HG02763 (cell line): Measurements from ENCODE around the gene TBXAS1.
"Not testable (repeated sequence)": the region's sequence is repeated elsewhere in the genome, so short reads cannot be mapped to it uniquely, and the experiment has no call there.

ENCODE experiments used
- ATAC-seq: cut with Tn5 transposase; IDR thresholded peaks from one replicate; pipeline ENCODE4 v1.9.1; 2021; ENCODE audit warnings: mild to moderate bottlenecking, moderate library complexity; ENCODE audit not compliant: unreplicated experiment

Gene TBXAS1

DNA sequence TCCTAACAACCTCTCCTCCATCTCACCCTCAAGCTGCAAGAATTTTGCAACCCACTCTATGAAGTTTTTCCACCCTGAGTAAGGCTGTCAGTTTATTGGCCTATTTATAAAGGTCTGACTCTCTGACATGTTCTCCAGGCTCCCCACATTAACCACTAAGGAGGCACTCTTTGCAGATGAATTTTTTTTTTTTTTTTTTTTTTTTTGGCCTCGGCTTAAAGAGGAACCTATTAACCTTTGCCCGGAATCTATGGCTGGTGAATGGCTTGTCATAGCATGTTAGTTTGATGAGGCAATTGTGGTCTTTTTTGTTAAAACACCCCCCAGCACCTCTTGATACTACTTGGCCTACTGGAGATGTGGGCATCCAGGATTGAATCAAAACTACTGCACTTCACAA is 57.1 kb downstream of the TBXAS1 start:
- ATAC-seq: no peak

DNA sequence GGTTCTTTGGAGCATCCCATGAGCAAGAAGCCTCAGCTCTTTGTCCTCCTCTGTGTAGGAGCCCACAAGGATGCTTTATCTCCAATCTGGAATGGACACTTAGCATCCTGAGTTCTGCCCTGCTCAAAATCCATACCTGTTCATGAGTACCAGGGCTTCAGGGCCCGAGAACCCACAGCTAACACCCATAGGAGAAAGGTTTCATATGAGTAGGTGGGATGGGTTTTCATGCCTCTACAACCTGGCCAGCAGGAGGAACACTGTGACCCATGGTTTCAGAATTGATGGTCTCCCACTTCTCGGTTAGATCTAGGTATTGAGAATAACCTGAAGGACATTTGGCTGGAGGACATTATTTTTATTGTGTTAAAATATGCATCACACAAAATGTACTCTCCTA is 57.8 kb downstream of the TBXAS1 start:
- ATAC-seq: peak; percentile 72

DNA sequence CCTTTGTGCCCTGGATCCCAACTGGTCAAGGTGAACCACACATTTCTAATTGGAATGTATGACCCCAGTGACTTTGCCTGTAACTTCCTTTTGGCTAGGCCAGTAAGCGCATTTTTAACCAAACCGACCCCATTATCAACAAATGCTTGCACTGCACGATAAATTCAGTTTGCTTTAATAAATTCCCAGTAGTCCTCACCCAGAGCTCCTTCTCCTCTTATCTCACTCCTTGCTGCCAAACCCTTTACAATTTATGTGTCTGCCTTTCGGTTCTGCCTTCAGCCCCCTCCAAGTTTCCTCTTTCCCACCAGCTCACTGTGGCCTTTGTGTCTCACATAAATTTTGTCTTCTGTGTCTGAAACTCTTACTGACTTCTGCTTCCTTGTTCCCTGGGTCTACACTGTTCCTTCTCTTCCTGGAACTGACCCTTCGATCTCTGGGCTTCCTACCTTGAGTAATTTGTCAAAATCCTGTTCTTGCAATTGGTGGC is 59.0 kb downstream of the TBXAS1 start:
- ATAC-seq: no peak

DNA sequence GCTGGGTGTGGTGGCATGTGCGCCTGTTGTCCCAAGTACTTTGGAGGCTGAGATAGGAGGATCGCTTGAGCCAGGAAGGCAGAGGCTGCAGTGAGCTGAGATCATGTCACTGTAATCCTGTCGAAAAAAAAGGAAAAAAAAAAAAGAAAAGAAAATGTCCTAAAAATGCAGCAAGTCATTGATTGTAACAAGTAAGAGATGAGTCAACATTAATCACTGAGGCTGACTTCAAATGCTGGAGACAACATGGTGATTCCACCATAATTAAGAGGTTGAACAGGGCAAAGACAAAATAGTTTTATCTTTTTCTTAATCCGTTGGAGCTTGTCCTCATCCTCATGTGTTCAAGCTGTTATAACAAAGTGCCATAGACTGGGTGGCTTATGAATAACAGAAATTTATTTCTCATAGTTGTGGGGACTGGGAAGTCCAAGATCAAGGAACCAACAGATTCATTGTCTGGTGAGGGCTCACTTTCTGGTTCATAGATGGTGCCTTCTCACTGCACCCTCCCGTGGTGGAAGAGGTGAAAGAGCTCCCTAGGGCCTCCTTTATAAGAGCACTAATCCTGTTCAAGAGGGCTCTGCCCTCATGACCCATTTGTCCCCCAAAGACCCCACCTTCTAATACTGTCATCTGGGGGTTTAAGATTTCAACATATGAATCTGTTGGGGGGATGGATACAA is 60.3 kb downstream of the TBXAS1 start:
- ATAC-seq: no peak

DNA sequence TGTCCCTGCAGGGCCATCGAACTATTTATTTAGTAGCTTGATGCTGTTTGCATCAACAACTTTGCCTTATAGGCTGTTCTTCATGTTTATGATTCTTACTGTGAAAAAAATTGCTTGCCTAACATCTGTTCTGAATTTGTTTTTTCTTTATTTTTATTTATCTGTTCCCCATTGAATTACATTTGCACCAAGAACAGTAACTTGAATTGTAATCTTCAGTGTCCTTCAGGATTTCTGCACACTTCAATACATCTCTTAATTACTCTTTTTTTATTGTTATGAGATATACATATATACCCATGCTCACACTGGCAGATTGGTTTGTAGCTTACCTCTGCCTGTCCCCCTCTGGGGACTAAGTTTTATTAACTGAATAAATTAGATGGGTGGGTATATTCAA is 64.4 kb downstream of the TBXAS1 start:
- no peak for ATAC-seq

DNA sequence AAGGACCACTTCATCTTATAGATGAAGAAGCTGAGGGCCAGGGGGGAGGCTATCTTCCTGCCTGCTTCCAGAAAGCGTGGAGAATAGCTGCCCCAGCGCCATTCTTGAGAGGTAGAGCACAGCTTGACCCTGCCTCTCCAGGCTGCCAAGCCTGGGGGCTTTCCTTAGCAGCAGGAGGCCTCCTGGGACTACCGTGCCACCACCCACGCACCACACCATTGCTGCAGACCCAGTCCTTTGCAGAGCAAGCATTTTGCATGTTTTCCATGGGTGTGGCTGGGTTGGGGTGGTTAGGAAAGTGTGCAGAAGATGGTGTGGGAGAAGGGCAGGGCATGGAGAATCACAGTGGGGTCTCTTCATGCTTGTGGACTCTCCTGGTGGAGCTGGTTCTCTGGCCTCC is 64.9 kb downstream of the TBXAS1 start:
- peak; percentile 87 for ATAC-seq

DNA sequence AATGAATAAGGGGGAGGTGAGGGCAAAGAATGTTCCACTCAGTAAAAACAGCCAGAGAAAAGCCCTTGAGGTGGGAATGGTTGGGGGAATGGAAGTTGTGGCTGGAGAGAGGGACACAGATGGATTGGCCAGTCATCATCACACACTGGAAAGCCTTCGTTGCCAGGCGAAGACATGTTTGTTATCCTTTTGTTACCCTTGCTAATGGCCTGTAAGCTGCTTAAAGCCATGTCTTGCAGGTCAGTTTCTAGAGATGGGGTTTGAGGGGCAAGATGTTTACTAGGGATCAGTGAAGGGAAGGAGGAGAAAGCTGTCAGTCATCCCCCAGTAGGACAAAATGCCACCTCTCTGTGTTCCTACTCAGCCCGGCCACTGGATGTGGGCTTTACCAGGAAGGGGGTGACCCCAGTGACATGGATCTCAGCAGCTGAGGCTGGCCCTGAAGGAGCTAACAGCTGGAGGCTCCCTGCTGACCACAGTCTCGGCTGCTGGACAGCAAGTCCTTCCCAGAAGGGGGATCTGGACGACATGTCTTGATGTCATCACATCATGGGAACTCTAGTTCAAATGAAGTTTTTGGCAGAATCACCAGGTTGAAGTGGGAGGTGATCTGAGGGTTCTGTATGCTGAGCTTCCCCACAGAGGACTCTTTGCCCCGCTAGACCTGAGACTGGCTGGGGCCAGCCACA is 66.2 kb downstream of the TBXAS1 start:
- no peak for ATAC-seq

DNA sequence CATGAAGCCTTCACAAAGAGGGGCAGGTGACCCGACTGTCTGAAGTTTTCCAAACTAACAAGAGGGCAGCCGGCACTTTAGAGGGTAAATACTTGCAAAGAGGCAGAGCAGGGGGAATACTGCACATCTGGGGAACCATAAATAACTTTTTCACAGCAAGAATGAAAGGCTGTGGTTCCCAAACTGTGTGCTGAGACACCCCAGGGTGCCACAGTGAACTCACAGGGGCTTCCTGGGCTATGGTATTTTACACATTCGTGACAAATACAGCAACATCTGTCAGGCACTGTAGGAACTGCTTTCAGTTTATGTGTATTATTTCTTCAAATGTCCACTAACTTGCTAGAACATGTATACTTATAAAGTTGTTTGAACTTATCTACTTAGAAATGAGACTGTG is 67.2 kb downstream of the TBXAS1 start:
- ATAC-seq: no peak

DNA sequence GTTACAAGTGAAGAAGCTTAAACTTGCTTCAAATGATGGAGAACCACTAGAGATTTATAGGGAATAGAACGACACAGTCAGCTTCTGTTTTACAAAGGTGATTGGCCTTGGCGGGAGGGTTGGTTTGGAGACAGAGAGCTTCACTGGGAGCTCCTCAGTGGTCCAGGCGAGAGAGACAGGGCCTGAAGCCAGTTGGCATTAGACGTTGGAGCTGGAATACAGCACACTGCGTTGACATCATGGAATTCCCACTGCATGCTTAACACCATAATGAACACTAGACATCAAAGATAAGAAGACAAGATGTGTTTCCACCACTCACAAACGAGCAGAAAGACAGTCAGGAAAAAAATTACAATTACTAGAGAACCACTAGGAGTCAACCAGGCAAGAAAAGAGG is 67.8 kb downstream of the TBXAS1 start:
- no peak for ATAC-seq

DNA sequence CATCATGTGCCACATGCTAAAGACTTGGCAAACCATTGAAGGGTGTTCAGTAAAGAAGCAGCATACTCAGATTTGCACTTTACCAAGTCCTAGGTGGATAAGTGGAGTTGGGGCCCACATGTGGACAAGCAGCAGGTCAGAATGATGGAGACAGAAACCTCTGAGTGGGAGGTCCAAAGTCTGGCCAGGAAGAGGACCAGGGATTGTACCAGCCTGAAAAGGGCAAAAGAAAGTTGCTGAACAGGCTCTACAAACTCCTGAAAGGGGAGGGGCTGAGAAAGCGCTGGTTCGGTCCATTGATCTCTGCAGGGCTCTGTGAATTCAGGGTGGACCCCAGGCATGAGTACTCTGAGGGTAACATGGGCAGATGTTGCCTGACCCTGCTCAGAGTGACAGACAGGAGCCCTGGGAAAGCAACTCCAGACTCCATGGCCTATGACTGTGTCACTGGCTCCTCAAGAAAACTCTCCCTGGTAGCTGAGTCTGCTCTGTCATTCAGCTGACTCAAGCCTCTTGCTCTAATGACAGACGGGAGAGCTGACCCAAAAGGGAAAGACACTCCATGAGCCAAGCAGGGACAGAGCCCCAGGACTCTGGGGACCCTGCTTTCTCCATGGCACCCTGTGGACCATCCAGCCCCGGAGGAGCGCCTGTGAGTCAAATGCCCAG is 68.5 kb downstream of the TBXAS1 start:
- ATAC-seq: no peak

DNA sequence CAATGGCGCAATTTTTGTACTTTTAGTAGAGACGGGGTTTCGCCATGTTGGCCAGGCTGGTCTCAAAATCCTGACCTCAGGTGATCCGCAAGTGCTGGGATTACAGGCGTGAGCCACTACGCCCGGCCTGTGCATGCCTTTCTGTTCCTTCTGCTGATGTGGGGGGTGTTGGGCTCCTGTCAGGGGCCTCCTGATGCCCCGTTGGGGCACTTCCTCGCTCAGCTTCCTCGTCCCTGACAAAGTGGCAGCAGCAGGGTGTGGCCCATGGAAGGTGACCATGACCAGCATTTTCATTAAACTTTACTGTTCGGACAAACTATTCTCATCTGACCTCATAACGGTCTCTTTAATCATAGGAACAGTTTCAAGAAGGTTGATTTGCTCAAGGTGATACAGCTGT is 69.4 kb downstream of the TBXAS1 start:
- ATAC-seq: no peak

DNA sequence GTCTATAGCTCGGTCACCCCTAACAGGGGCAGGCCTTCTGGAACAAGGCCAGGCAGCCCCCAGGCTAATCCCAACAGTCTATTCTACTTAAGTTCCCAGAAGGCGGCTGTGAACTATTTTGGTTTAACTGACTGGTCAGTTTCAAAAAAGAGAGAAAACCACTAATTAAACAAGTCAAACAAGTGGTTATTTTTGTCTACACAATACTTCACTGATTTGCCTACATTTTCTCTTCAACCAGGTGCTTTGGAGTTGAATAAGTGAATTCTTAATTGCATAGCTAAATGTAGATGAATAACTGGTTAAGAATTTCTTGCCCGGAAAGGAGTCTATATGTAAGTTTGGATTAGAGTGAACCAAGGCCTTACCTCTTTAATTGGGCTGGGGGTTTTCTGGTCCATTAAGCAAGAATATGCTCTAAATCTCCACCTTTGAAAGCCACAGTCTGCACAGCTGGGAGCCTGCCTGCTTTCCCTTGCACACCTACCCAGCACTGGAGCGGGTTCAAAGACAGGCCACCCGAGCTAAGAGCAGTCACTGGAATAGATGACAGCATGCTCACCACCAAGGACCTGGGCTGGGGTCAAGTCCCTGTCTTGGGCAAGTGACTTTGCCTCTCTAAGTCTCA is 70.4 kb downstream of the TBXAS1 start:
- ATAC-seq: no peak

DNA sequence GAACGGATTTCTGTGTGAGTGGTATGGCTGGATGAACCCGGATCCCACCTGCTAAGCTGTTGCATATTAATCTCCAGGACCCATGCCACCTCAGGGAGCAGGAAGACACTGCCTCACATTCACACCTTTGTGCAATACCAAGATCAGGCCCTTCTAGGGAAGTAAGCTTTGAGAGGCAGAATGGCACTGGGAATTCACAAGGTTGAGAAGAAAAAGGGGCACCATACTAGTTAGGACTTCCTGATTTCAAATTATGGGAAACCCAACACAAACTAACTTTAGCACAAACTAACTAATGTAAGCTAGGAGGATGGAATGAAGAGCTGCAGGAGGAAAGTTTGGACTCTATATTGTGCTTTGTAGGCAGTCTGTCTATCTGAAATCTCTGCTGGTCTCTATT is 71.3 kb downstream of the TBXAS1 start:
- no peak for ATAC-seq

DNA sequence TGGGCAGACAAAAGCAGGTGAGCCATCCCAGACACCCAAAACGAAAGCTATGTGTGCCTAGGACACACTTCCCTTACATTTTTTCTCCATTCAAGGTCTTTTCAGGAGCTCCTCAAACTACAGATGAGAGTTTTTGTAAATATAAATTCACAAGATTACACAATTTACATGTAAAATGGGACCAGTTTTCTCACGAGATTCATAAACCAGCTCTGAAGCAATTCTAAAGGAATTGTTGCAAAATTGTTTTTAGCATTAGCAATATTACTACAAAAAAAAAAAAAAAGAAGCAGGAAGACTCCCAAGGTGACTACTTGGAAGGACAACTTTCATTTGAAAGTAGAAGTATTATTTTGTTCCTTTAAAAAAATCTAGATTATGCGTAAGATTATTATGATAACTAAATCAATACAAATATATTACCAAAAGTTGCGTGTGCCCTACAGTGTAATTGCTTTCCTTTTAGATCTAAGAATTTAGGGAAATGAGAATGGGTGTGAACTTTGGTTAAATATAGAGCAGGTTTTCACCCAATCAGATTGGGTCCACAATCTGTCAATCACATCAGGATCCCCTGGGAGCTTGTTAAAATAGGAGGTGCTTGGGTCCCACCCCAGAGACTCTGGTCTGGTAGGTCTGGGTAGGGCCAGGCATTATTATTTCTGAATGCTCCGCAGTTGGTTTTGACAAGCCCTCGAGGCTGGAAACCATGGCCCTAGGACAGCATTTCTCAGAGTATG is 72.2 kb downstream of the TBXAS1 start:
- ATAC-seq: no peak

DNA sequence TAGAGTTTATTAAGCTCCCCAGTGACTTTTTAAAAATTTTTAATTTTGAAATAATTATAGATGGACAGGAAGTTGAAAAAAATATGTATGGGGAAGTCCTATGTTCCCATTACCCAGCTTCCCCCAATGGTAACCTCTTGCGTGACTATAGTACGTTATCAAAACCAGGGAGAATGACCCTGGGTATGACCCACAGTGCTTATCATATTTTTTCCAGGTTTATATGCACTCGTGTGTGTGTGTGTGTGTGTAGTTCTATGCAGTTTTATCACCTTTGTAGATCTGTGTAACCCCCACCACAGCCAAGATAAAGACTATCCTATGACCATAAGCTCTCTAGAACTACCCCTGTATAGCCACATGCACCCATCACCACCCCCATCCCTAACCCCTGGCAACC is 72.8 kb downstream of the TBXAS1 start:
- no peak for ATAC-seq

DNA sequence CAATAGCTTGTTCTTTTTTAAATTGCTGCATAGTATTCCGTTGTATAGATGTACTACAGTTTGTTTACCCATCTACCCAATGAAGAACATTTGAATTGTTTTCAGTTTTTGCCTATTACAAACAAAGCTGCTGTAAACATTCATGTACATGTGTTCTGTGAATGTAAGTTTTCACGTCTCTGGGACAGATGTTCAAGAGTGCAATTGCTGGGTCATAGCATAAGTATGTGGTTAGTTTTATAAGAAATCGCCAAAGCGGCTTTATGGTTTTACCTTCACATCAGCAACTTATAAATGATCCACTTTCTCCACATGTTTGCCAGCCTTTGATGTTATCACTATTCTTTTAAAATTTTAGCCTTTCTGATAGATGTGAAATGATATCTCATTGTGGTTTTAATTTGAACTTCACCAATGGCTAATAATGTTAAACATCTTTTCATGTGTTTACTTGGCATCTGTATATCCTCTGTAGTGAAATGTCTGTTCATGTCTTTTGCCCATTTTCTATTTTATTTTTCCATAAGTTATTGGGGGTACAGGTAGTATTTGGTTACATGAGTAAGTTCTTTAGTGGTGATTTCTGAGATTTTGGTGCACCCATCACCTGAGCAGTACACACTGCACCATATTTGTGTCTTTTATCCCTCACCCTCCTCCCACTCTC is 73.5 kb downstream of the TBXAS1 start:
- ATAC-seq: no peak

DNA sequence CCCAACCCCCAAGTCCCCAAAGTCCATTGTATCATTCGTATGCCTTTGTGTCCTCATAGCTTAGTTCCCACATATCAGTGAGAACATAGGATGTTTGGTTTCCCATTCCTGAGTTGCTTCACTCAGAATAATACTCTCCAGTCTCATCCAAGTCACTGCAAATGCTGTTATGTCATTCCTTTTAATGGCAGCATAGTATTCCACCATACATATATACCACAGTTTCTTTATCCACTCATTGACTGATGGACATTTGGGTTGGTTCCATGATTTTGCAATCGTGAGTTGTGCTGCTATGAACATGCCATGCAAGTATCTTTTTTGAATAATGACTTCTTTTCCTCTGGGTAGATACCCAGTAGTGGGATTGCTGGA is 74.0 kb downstream of the TBXAS1 start:
- not testable (repeated sequence) for ATAC-seq

DNA sequence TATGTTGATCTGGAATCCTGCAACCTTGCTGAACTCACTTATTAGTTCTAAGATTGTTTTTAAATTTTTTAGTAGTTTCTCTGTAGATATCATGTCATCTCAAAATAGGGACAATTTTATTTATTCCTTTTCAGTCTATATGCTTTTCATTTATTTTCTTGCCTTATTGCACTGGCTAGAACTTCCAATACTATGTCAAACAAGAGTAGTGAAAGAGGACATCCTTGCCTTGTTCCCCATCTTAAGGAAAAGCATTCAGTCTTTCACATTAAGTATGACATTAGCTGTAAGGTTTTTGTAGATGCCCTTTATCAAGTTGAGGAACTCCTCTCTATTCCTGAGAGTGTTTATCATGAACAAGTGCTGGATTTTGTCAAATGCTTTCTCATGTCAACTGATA is 77.8 kb downstream of the TBXAS1 start:
- ATAC-seq: no peak

DNA sequence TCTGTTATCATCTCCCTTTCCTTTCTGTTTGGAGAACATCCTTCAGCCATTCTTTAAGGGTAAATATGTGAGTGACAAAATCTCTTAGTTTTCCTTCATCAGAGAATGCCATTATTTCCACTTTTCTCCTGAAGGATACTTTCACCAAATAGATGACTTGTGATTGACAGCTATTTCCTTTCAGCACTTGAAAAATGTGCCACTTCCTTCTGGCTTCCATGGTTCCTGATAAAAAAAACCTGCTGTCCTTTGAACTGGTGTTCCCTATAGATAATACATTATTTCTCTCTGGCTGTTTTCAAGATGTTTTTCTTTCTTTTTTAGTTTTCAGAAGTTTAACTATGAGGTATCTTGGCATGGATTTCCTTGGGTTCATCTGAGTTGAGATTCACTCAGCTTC is 79.7 kb downstream of the TBXAS1 start:
- ATAC-seq: no peak

DNA sequence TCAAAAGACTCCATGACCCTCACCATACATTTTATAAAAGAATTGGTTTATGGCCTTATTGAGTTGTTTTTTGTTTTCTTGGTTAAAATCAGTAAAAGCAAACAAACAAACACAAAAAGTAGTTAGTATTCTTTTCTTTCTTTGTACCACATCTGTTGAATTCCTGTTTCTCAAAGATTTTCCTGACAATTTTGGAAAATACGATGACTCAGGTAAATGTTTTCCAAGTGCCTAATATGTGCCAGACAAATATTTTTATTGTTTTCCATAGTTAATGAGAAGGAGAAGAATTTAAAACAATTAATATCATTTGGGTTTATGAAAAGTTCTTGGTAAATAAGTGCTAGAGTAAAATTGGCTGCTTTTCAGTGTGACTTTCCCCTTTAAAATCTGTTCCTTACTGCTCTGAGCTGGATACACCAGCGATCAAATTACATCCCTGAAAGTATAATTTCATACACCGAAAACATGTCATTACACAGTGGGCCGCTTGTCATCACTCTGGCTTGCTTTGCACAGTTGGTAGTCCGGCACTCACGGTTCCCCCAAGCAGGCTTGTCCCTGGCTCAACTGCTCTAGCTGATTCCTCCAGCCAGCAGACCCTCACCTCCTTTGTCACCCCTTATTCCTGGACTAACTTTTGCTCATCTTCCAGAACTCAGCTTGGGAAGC is 80.5 kb downstream of the TBXAS1 start:
- no peak for ATAC-seq
